Brain microvascular endothelial cell (primary cell): ENCODE data around the gene FNBP1.

Source experiments
- DNase-seq: peaks from one replicate; pipeline ENCODE4 v3.0.0-alpha.2; 2020
- H3K27ac ChIP-seq: fragments of 250-450 bp; sonication (Bioruptor Pico); 2 replicates; pipeline ENCODE4 v1.5.1; 2020; ENCODE audit warnings: mild to moderate bottlenecking, moderate library complexity
- H3K27me3 ChIP-seq: fragments of 250-450 bp; sonication (Bioruptor Pico); replicated peaks from 2 replicates; pipeline ENCODE4 v1.5.1; 2020; ENCODE audit warnings: mild to moderate bottlenecking
- H3K36me3 ChIP-seq: fragments of 250-450 bp; sonication (Bioruptor Pico); replicated peaks from 2 replicates; pipeline ENCODE4 v1.5.1; 2020; ENCODE audit warnings: mild to moderate bottlenecking
- H3K4me3 ChIP-seq: 2 replicates; pipeline ENCODE4 v1.5.1; 2011; ENCODE audit warnings: low read depth, mild to moderate bottlenecking, control low read depth, low read length, moderate library complexity
- in situ Hi-C: cut with HindIII; loops from 2 replicates; pipeline ENCODE4 v1.10.0; 2017; ENCODE audit warnings: low sequenced_read_pairs, low pct_ligation_motif_present
- TF ChIP-seq, protein P1 (sequence below): IDR thresholded peaks from 2 replicates; pipeline ENCODE4 v1.5.1; 2011; ENCODE audit warnings: low read depth, mild to moderate bottlenecking, moderate library complexity, low read length, control low read depth, inconsistent platforms; ENCODE audit errors: missing control alignments

FNBP1 gene

GRCh38 chr9:129838707-129839259 lies 204.2 kb downstream of the FNBP1 start:
- Histone ChIP-seq H3K36me3 (no peaks in the 10 kb centered on the region), H3K27me3 (no peaks in the 10 kb centered on the region), H3K4me3 (no peak overlapping the region), H3K27ac (peak overlapping the region; percentile 23)
- in situ Hi-C loops = no loop called here
- peak; percentile 83 for DNase-seq
- TF ChIP-seq, protein P1, sequence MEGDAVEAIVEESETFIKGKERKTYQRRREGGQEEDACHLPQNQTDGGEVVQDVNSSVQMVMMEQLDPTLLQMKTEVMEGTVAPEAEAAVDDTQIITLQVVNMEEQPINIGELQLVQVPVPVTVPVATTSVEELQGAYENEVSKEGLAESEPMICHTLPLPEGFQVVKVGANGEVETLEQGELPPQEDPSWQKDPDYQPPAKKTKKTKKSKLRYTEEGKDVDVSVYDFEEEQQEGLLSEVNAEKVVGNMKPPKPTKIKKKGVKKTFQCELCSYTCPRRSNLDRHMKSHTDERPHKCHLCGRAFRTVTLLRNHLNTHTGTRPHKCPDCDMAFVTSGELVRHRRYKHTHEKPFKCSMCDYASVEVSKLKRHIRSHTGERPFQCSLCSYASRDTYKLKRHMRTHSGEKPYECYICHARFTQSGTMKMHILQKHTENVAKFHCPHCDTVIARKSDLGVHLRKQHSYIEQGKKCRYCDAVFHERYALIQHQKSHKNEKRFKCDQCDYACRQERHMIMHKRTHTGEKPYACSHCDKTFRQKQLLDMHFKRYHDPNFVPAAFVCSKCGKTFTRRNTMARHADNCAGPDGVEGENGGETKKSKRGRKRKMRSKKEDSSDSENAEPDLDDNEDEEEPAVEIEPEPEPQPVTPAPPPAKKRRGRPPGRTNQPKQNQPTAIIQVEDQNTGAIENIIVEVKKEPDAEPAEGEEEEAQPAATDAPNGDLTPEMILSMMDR = peak; percentile 2
